Measurements from ENCODE around the gene MAGEB3. TPM values are rescaled to one million over a fixed set of nuclear protein-coding genes. Genes with fewer than 3 reads are reported as not detected.

Gene MAGEB3
- total RNA-seq, 1 donor from 2014 or later = not detected

DNA sequence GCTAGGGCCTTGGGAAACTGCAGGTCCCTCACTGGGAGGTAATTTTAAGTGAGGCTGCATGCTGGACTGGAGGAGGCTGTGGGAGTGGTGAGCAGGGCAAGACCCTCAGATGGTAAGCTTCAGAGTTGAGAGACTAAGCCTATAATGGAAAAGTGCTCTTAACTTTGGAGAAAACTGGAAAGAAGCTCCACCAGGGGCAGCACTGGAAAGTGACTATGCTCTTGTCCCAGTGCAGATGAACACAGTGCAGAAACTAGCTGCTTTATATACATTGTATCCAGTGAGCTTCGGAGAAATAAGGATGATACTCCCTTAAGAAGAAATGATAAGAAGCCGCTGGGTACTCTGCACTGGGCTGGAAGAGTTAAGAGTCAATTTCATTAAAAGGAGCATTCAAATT is 18.3 kb upstream of the MAGEB3 start:
- Histone ChIP-seq H3K36me3 (ENCODE audit: insufficient read depth, low read length) (no peaks in the 10 kb centered on the region), H3K79me2 (ENCODE audit: insufficient read depth, low read length) (no peaks in the 10 kb centered on the region), H3K4me3 (ENCODE audit: insufficient read depth, low read depth, low read length) (no peak overlapping the region), H4K20me1 (ENCODE audit: insufficient read depth, low read length) (no peaks in the 10 kb centered on the region), H2AFZ (ENCODE audit: low read depth, low read length) (no peak overlapping the region), H3K4me1 (ENCODE audit: insufficient read depth, low read length) (no peaks in the 10 kb centered on the region), H3K9ac (ENCODE audit: low read length) (no peak overlapping the region), H3K27ac (ENCODE audit: low read depth, low read length) (no peak overlapping the region), H3K4me2 (ENCODE audit: low read length) (no peak overlapping the region), H3K27me3 (ENCODE audit: insufficient read depth, low read length) (no peaks in the 10 kb centered on the region), H3K9me3 (ENCODE audit: insufficient read depth, low read depth, low read length) (no peaks in the 10 kb centered on the region)
- FAIRE-seq = no peak
- TF ChIP-seq EZH2 (IDR thresholded peaks at IDR 0.05; ENCODE audit: insufficient read depth, low read length) = no peak
- TF ChIP-seq, protein P1, sequence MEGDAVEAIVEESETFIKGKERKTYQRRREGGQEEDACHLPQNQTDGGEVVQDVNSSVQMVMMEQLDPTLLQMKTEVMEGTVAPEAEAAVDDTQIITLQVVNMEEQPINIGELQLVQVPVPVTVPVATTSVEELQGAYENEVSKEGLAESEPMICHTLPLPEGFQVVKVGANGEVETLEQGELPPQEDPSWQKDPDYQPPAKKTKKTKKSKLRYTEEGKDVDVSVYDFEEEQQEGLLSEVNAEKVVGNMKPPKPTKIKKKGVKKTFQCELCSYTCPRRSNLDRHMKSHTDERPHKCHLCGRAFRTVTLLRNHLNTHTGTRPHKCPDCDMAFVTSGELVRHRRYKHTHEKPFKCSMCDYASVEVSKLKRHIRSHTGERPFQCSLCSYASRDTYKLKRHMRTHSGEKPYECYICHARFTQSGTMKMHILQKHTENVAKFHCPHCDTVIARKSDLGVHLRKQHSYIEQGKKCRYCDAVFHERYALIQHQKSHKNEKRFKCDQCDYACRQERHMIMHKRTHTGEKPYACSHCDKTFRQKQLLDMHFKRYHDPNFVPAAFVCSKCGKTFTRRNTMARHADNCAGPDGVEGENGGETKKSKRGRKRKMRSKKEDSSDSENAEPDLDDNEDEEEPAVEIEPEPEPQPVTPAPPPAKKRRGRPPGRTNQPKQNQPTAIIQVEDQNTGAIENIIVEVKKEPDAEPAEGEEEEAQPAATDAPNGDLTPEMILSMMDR (IDR thresholded peaks at IDR 0.05; ENCODE audit: insufficient read depth, low read depth, low read length) = no peak
- Mint-ChIP-seq H3K4me3 (ENCODE audit: unreplicated experiment) (no peak overlapping the region), H3K36me3 (ENCODE audit: low read depth, unreplicated experiment) (peaks cover 1% of the 10 kb centered on the region), H3K27me3 (ENCODE audit: low read depth, unreplicated experiment) (no peaks in the 10 kb centered on the region), H3K4me1 (ENCODE audit: low read depth, unreplicated experiment) (no peaks in the 10 kb centered on the region), H3K9me3 (ENCODE audit: unreplicated experiment) (no peaks in the 10 kb centered on the region), H3K27ac (ENCODE audit: unreplicated experiment) (no peak overlapping the region)
- DNase-seq (ENCODE audit: low read depth) = no peak

DNA sequence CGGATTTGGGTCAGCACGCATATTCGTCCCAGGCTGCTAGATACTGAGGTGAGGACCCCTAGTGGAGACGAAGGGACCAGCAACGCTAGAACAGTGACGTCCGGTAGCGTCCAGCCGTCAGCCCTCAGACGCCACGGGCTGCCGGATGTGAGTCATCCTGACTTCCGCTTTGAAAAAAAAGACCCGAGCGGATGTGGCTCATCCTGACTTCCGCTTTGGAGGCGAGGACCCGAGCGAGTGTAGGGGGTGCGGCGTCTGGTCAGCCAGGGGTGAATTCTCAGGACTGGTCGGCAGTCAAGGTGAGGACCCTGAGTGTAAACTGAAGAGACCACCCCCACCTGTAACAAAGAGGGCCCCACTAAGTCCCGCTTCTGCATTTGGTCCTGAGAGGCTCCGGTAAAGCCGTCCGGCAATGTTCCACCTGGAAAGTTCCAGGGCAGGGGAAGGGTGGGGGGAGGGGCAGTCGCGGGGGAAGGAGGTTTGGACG is 15.1 kb upstream of the MAGEB3 start, which contains the start of gene MAGEB2:
MAGEB2 (plus strand) TSS at position 207 of the 487 bp plus-strand sequence. CDS start 3,018 bp downstream, outside the sequence.
- Histone ChIP-seq H3K4me2 (ENCODE audit: low read length) (no peak within 1 kb of the TSS), H3K4me3 (ENCODE audit: insufficient read depth, low read depth, low read length) (no peak within 1 kb of the TSS), H3K4me1 (ENCODE audit: insufficient read depth, low read length) (no peaks in the 10 kb centered on the region), H4K20me1 (ENCODE audit: insufficient read depth, low read length) (no peaks in the 10 kb centered on the region), H3K27ac (ENCODE audit: low read depth, low read length) (no peak within 1 kb of the TSS), H3K36me3 (ENCODE audit: insufficient read depth, low read length) (no peaks in the 10 kb centered on the region), H3K27me3 (ENCODE audit: insufficient read depth, low read length) (no peaks in the 10 kb centered on the region), H3K9ac (ENCODE audit: low read length) (no peak within 1 kb of the TSS), H2AFZ (ENCODE audit: low read depth, low read length) (no peak within 1 kb of the TSS), H3K79me2 (ENCODE audit: insufficient read depth, low read length) (no peaks in the 10 kb centered on the region), H3K9me3 (ENCODE audit: insufficient read depth, low read depth, low read length) (no peaks in the 10 kb centered on the region)
- peaks cover 2% of the 10 kb centered on the region for H3K36me3 Mint-ChIP-seq (ENCODE audit: low read depth, unreplicated experiment)
- no peak within 1 kb of the TSS for H3K27ac Mint-ChIP-seq (ENCODE audit: unreplicated experiment)
- TF ChIP-seq, protein P1 (IDR thresholded peaks at IDR 0.05; ENCODE audit: insufficient read depth, low read depth, low read length) = no peak
- TF ChIP-seq EZH2 (IDR thresholded peaks at IDR 0.05; ENCODE audit: insufficient read depth, low read length) = no peak
- H3K9me3 Mint-ChIP-seq (ENCODE audit: unreplicated experiment) = no peaks in the 10 kb centered on the region
- H3K27me3 Mint-ChIP-seq (ENCODE audit: low read depth, unreplicated experiment) = no peaks in the 10 kb centered on the region
- no peak within 1 kb of the TSS for H3K4me3 Mint-ChIP-seq (ENCODE audit: unreplicated experiment)
- DNase-seq (ENCODE audit: low read depth) = no peak
- H3K4me1 Mint-ChIP-seq (ENCODE audit: low read depth, unreplicated experiment) = no peaks in the 10 kb centered on the region
- FAIRE-seq = no peak

DNA sequence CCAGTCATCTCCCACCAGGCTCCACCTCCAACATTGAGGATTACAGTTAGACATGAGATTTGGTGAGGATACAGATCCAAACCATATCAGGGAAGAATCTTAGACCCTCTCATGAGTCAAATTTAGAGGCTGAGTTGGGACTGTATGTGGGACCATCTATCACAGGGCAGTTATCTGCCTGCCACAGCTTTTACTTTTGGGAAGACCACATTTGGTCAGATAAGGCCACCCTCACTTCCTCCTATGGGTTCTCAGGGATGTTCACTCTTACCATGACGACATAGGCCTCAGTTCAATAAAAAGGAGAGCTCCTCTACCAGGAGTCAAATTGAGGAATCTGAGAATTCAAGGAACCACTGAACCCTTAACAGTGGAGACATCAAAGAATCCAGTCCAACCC is 13.0 kb upstream of the MAGEB3 start:
- Histone ChIP-seq H3K79me2 (ENCODE audit: insufficient read depth, low read length) (no peaks in the 10 kb centered on the region), H3K4me3 (ENCODE audit: insufficient read depth, low read depth, low read length) (no peak overlapping the region), H3K36me3 (ENCODE audit: insufficient read depth, low read length) (no peaks in the 10 kb centered on the region), H2AFZ (ENCODE audit: low read depth, low read length) (no peak overlapping the region), H3K4me2 (ENCODE audit: low read length) (no peak overlapping the region), H3K9me3 (ENCODE audit: insufficient read depth, low read depth, low read length) (no peaks in the 10 kb centered on the region), H3K9ac (ENCODE audit: low read length) (no peak overlapping the region), H3K27me3 (ENCODE audit: insufficient read depth, low read length) (no peaks in the 10 kb centered on the region), H3K4me1 (ENCODE audit: insufficient read depth, low read length) (no peaks in the 10 kb centered on the region), H4K20me1 (ENCODE audit: insufficient read depth, low read length) (no peaks in the 10 kb centered on the region), H3K27ac (ENCODE audit: low read depth, low read length) (no peak overlapping the region)
- H3K36me3 Mint-ChIP-seq (ENCODE audit: low read depth, unreplicated experiment) = peaks cover 2% of the 10 kb centered on the region
- DNase-seq (ENCODE audit: low read depth) (no peak), FAIRE-seq (no peak)
- H3K9me3 Mint-ChIP-seq (ENCODE audit: unreplicated experiment) = no peaks in the 10 kb centered on the region
- no peak overlapping the region for H3K4me3 Mint-ChIP-seq (ENCODE audit: unreplicated experiment)
- TF ChIP-seq, protein P1 (IDR thresholded peaks at IDR 0.05; ENCODE audit: insufficient read depth, low read depth, low read length) = no peak
- TF ChIP-seq EZH2 (IDR thresholded peaks at IDR 0.05; ENCODE audit: insufficient read depth, low read length) = no peak
- no peaks in the 10 kb centered on the region for H3K27me3 Mint-ChIP-seq (ENCODE audit: low read depth, unreplicated experiment)
- H3K27ac Mint-ChIP-seq (ENCODE audit: unreplicated experiment) = no peak overlapping the region
- H3K4me1 Mint-ChIP-seq (ENCODE audit: low read depth, unreplicated experiment) = no peaks in the 10 kb centered on the region
